LNCAP (cell line): Measurements from ENCODE around the gene CCDC30.

ENCODE experiments used
- CTCF ChIP-seq: fragments of 450-650 bp; IDR thresholded peaks from 2 replicates; pipeline ENCODE4 v1.5.1; 2017; ENCODE audit warnings: mild to moderate bottlenecking

The CCDC30 gene

GRCh38 chr1:42576935-42577334 is 113.8 kb downstream of the CCDC30 start:
- no peak for TF ChIP-seq CTCF

GRCh38 chr1:42586016-42586415 is 122.9 kb downstream of the CCDC30 start:
- TF ChIP-seq CTCF: no peak

GRCh38 chr1:42587753-42588152 is 124.7 kb downstream of the CCDC30 start:
- TF ChIP-seq CTCF: no peak

GRCh38 chr1:42592811-42593210 is 129.7 kb downstream of the CCDC30 start:
- no peak for TF ChIP-seq CTCF

GRCh38 chr1:42593486-42594100 is 130.5 kb downstream of the CCDC30 start:
- no peak for TF ChIP-seq CTCF

GRCh38 chr1:42601472-42601871 is 138.4 kb downstream of the CCDC30 start:
- no peak for TF ChIP-seq CTCF

- no peak for TF ChIP-seq CTCF
Measured at GRCh38 chr1:42613803-42614131, 150.7 kb downstream of the CCDC30 start.

- no peak for TF ChIP-seq CTCF
Measured at GRCh38 chr1:42618866-42619265, 155.8 kb downstream of the CCDC30 start.
